Heart left ventricle (tissue), 16 donors: Measurements from ENCODE around the gene PLCB4. TPM values are rescaled to one million over a fixed set of nuclear protein-coding genes. Genes with fewer than 3 reads are reported as not detected.

Source experiments
- ATAC-seq, 4 donors: fragments of 200-7000 bp; cut with Tn5 transposase; one replicate each; pipeline ENCODE4 v1.9.1; 2020 to 2022; ENCODE audit warnings: moderate library complexity in 4 of 4, mild to moderate bottlenecking in 3 of 4, moderate number of reproducible peaks in 1 of 4
- DNase-seq, 5 donors: peaks; one replicate each; pipeline ENCODE4 v3.0.0-alpha.2; 2020
- H3K27ac ChIP-seq, 12 donors: fragments of 200-600 bp; sonication (generic) in 4 of 12; one replicate each; pipeline versions ENCODE4 v1.5.0 to v1.8.0; 2016 to 2022; ENCODE audit warnings: mild to moderate bottlenecking in 2 of 12
- H3K27me3 ChIP-seq, 9 donors: fragments of 200-600 bp; sonication (generic) in 2 of 9; one replicate each; pipeline versions ENCODE4 v1.5.1 to v1.8.0; 2016 to 2022; ENCODE audit warnings: mild to moderate bottlenecking in 3 of 9
- H3K36me3 ChIP-seq, 9 donors: fragments of 200-600 bp; sonication (generic) in 2 of 9; one replicate each; pipeline versions ENCODE4 v1.5.0 to v1.8.0; 2018 to 2022; ENCODE audit warnings: mild to moderate bottlenecking in 2 of 9
- H3K4me1 ChIP-seq, 12 donors: fragments of 200-600 bp; sonication (generic) in 4 of 12; one replicate each; pipeline versions ENCODE4 v1.5.0 to v1.8.0; 2016 to 2022; ENCODE audit warnings: mild to moderate bottlenecking in 3 of 12
- H3K4me3 ChIP-seq, 12 donors: fragments of 200-600 bp; sonication (generic) in 4 of 12; one replicate each; pipeline versions ENCODE4 v1.5.0 to v1.8.0; 2017 to 2022; ENCODE audit warnings: mild to moderate bottlenecking in 9 of 12, moderate library complexity in 4 of 12
- H3K9me3 ChIP-seq, 12 donors: fragments of 200-600 bp; sonication (generic) in 4 of 12; one replicate each; pipeline versions ENCODE4 v1.5.0 to v1.8.0; 2016 to 2022; ENCODE audit warnings: mild to moderate bottlenecking in 1 of 12
- CTCF ChIP-seq, 12 donors: fragments of 200-600 bp; sonication (generic) in 4 of 12; IDR thresholded peaks; one replicate each; pipeline versions ENCODE4 v1.5.0 to v1.8.0; 2018 to 2022; ENCODE audit warnings: antibody characterized with exemption in 12 of 12, mild to moderate bottlenecking in 5 of 12
- POLR2A ChIP-seq, 2 donors: fragments of 450-650 bp; IDR thresholded peaks; one replicate each; pipeline ENCODE4 v1.6.1; 2017; ENCODE audit warnings: antibody characterized with exemption in 2 of 2, mild to moderate bottlenecking in 2 of 2, moderate library complexity in 2 of 2
- WGBS, 4 donors: extraction: QIAGEN DNeasy Blood & Tissue Kit in 2 of 4; methylation state at CpG; one replicate each; pipeline versions ENCODE4 v1.1.5 to v1.1.7; 2013 to 2018; 5-methylcytosine and 5-hydroxymethylcytosine counted together
- intact Hi-C, 10 donors: fragments of 100-400 bp; cut with DNase I; formaldehyde crosslinking; loops; one replicate each; pipeline versions ENCODE4 v1.11.1 to v1.14.2; 2022
- long read RNA-seq, 3 donors: library from polyadenylated mRNA; unstranded; transcript quantifications; one replicate each; pipeline ENCODE4 v2.0.0, GENCODE V29; 2020 to 2021
- polyA plus RNA-seq, 2 donors: library from polyadenylated mRNA; stranded (reverse); fragments of 200-250 nt; gene quantifications; one replicate each; pipeline ENCODE4 v1.2.3, GENCODE V29; 2013
- total RNA-seq, 9 donors: library from RNA; depleted of rRNA in 2 of 9; stranded (reverse); fragments of >200 nt in 2 of 9; fragmentation: NEBNext Ultra II Directional in 3 of 9; extraction: Animal tissue kit (Norgen Biotek cat#: 25700) in 3 of 9; gene quantifications; one replicate each; pipeline versions ENCODE4 v1.1.0 to v1.2.4, GENCODE V29; 2016 to 2023
- donor health status: ischemic (EF 13 %, LVEDD 7.1; RV severe dilation, severe dysfunction).
- donor health status: healthy with polysubstance abuse.
- donor health status: DM: no; HTN: yes; CAD: no.
- donor health status: DM: no; HTN: no; CAD: no.
- donor health status: ischemic (EF 25% LVEDD 6.9; RV normal size, moderate dysfunction).
- donor health status: ischemic (EF 25% LVEDD 5.7; RV mildly dilated, moderate dysfunction).
- donor health status: healthy.
- donor health status: DM: yes; HTN: yes; CAD: no.
- donor health status: ischemic (EF 35%, LVEDD 5.7; RV mildly dilated, moderate dysfunction).
- donor health status: nonischemic (EF 11% LVEDD 7.7; RV severe dilation, severe dysfunction).
- donor health status: DM: yes; HTN: yes; CAD: no.
- donor health status: PGD.
- donor health status: ischemic (EF 29% LVEDD 5.4; RV normal size, mild dysfunction).
- donor health status: nonischemic (EF 23%, LVEDD 6.1; RV moderate dilation, normal function).

Gene PLCB4
- 10 to 100 TPM; 14.7 to 31.8 (median 18.6) TPM for total RNA-seq
- polyA plus RNA-seq = 1 to 10 TPM; 8.4 TPM
- long read RNA-seq, donor 1, partial matches to known transcripts = 13 of 36 reads
- long read RNA-seq, donor 1, other reads (novel, unspliced or antisense) = 23 of 36 reads
- long read RNA-seq, donor 2, partial matches to known transcripts = 6 of 19 reads
- long read RNA-seq, donor 2, other reads (novel, unspliced or antisense) = 13 of 19 reads
- long read RNA-seq, donor 3, partial matches to known transcripts = 7 of 26 reads
- long read RNA-seq, donor 3, other reads (novel, unspliced or antisense) = 19 of 26 reads

GRCh38 chr20:9068841-9069663, at the start of gene PLCB4:
Gene PLCB4, plus strand, starts transcription at chr20:9069087. Its CDS starts 238,728 bp downstream, at chr20:9307815.
- peak within 1 kb of the TSS; percentile 68 to 98 (median 94) for H3K27ac ChIP-seq
- peaks cover 0 to 50% (median 34%) of the 10 kb centered on the region in 12 donors for H3K4me1 ChIP-seq
- TF ChIP-seq POLR2A (IDR thresholded peaks at IDR 0.05) (peak in 1 of 2 donors; percentile 38), CTCF (IDR thresholded peaks at IDR 0.05) (no peak)
- H3K9me3 ChIP-seq = no peaks in the 10 kb centered on the region
- intact Hi-C loops = loop anchor here in 9 of 10 donors (5.0 to 10.0 kb wide), 9 partner anchors 64 to 288 kb away; no protein-coding TSS in a partner anchor
- H3K27me3 ChIP-seq = peaks cover 0 to 22% (median 0%) of the 10 kb centered on the region in 9 donors
- H3K4me3 ChIP-seq = peak within 1 kb of the TSS; percentile 68 to 95 (median 90)
- ATAC-seq = peak in 3 of 4 donors; percentile 38 to 55 (median 41)
- H3K36me3 ChIP-seq = no peaks in the 10 kb centered on the region
- WGBS, 4 donors = 0 to 1% (median 1%) methylated on average over 28 to 75 of the region's 75 CpGs
- peak; percentile 58 to 75 (median 64) for DNase-seq

- no peaks in the 10 kb centered on the region for H3K27me3 ChIP-seq
- H3K36me3 ChIP-seq = no peaks in the 10 kb centered on the region
- intact Hi-C loops = no loop called here
- H3K9me3 ChIP-seq = no peaks in the 10 kb centered on the region
- no peak overlapping the region for H3K4me3 ChIP-seq
- no peak for ATAC-seq
- TF ChIP-seq CTCF (IDR thresholded peaks at IDR 0.05) (no peak), POLR2A (IDR thresholded peaks at IDR 0.05) (no peak)
- no peak overlapping the region for H3K27ac ChIP-seq
- peaks cover 0 to 16% (median 0%) of the 10 kb centered on the region in 12 donors for H3K4me1 ChIP-seq
- DNase-seq = no peak
Measured at GRCh38 chr20:9019833-9020232, 49.1 kb upstream of the PLCB4 start.

- H3K27me3 ChIP-seq = no peaks in the 10 kb centered on the region
- H3K9me3 ChIP-seq = no peaks in the 10 kb centered on the region
- TF ChIP-seq CTCF (IDR thresholded peaks at IDR 0.05) (no peak), POLR2A (IDR thresholded peaks at IDR 0.05) (no peak)
- WGBS, 4 donors = 58 to 78% (median 68%) methylated on average over 3 of the region's 3 CpGs
- H3K27ac ChIP-seq = no peak overlapping the region
- intact Hi-C loops = no loop called here
- DNase-seq (no peak), ATAC-seq (no peak)
- no peaks in the 10 kb centered on the region for H3K36me3 ChIP-seq
- H3K4me1 ChIP-seq = peaks cover 0 to 16% (median 0%) of the 10 kb centered on the region in 12 donors
- H3K4me3 ChIP-seq = no peak overlapping the region
Measured at GRCh38 chr20:9021216-9021615, 47.7 kb upstream of the PLCB4 start.

GRCh38 chr20:9021699-9022098, 47.2 kb upstream of the PLCB4 start:
- WGBS, 4 donors = 71 to 73% (median 73%) methylated on average over 2 of the region's 2 CpGs
- peak overlapping the region in 4 of 12 donors; percentile 12 to 44 (median 39) for H3K27ac ChIP-seq

More at GRCh38 chr20:9021699-9022098, 47.2 kb upstream of the PLCB4 start:
- H3K36me3 ChIP-seq = no peaks in the 10 kb centered on the region
- no peak overlapping the region for H3K4me3 ChIP-seq
- ATAC-seq (peak; percentile 32 to 86 (median 70)), DNase-seq (peak in 2 of 5 donors; percentile 13 to 19)
- H3K27me3 ChIP-seq = no peaks in the 10 kb centered on the region
- H3K9me3 ChIP-seq = no peaks in the 10 kb centered on the region
- intact Hi-C loops = no loop called here
- H3K4me1 ChIP-seq = peaks cover 0 to 16% (median 0%) of the 10 kb centered on the region in 12 donors
- no peak for TF ChIP-seq POLR2A (IDR thresholded peaks at IDR 0.05)
- no peak for TF ChIP-seq CTCF (IDR thresholded peaks at IDR 0.05)
